ENCODE data around the gene PITPNB. TPM values are rescaled to one million over a fixed set of nuclear protein-coding genes. Genes with fewer than 3 reads are reported as not detected.

PITPNB gene
- total RNA-seq, 2 experiments from 2014 or later = 96.5 to 111 TPM

GRCh38 chr22:27823221-27823620 lies 95.8 kb downstream of the PITPNB start:
- peaks cover 2% of the 10 kb centered on the region for H3K27me3 Mint-ChIP-seq
- ChIA-PET CTCF (no interaction called here), POLR2A (no interaction called here)
- peaks cover 2% of the 10 kb centered on the region for H3K36me3 Mint-ChIP-seq (ENCODE audit: low read depth)
- DNase-seq (no peak), ATAC-seq (no peak)
- H3K9me3 Mint-ChIP-seq (ENCODE audit: low read depth) = no peaks in the 10 kb centered on the region
- no peaks in the 10 kb centered on the region for H3K4me1 Mint-ChIP-seq
- intact Hi-C loops (cut with DNase I, micrococcal nuclease) = no loop called here
- H3K27ac Mint-ChIP-seq = no peak overlapping the region
- no peak overlapping the region for H3K4me3 Mint-ChIP-seq

- ChIA-PET CTCF (no interaction called here), POLR2A (no interaction called here)
- no peaks in the 10 kb centered on the region for H3K4me1 Mint-ChIP-seq
- H3K9me3 Mint-ChIP-seq (ENCODE audit: low read depth) = no peaks in the 10 kb centered on the region
- peaks cover 2% of the 10 kb centered on the region for H3K36me3 Mint-ChIP-seq (ENCODE audit: low read depth)
- H3K27me3 Mint-ChIP-seq = peaks cover 4% of the 10 kb centered on the region
- intact Hi-C loops (cut with DNase I, micrococcal nuclease) = no loop called here
- ATAC-seq (no peak), DNase-seq (no peak)
- H3K4me3 Mint-ChIP-seq = no peak overlapping the region
- no peak overlapping the region for H3K27ac Mint-ChIP-seq
These were observed 97.9 kb downstream of the PITPNB start for GRCh38 chr22:27820896-27821866.

DNA sequence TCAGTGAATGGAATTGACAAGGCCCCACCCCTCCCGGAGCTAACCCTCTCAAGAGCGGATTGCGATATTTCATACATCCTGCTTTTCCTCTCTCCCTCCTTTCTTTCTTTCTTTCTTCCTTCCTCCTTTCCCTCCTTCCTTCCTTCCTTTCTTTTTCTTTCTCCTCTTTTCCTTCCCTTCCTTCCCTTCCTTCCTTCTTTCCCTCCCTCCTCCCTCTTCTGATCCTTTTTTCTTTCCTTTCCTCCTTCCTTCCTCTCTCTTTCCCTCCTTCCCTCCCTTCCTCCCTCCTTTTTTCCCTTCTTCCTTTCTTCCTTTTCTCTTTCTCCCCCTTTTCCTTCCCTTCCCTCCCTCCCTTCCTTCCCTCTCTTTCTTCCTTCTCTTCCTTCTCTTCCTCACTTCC lies 102.5 kb downstream of the PITPNB start:
- ATAC-seq (no peak), DNase-seq (no peak)
- Mint-ChIP-seq H3K4me1 (no peaks in the 10 kb centered on the region), H3K9me3 (ENCODE audit: low read depth) (no peaks in the 10 kb centered on the region), H3K4me3 (no peak overlapping the region), H3K36me3 (ENCODE audit: low read depth) (no peaks in the 10 kb centered on the region), H3K27me3 (peaks cover 4% of the 10 kb centered on the region), H3K27ac (no peak overlapping the region)
- CTCF ChIA-PET = interaction anchor here (1.1 kb wide), 1 partner anchor 43 kb away, joined by 3 read pairs; no protein-coding TSS in a partner anchor
- POLR2A ChIA-PET = no interaction called here
- intact Hi-C loops (cut with DNase I, micrococcal nuclease) = no loop called here

DNA sequence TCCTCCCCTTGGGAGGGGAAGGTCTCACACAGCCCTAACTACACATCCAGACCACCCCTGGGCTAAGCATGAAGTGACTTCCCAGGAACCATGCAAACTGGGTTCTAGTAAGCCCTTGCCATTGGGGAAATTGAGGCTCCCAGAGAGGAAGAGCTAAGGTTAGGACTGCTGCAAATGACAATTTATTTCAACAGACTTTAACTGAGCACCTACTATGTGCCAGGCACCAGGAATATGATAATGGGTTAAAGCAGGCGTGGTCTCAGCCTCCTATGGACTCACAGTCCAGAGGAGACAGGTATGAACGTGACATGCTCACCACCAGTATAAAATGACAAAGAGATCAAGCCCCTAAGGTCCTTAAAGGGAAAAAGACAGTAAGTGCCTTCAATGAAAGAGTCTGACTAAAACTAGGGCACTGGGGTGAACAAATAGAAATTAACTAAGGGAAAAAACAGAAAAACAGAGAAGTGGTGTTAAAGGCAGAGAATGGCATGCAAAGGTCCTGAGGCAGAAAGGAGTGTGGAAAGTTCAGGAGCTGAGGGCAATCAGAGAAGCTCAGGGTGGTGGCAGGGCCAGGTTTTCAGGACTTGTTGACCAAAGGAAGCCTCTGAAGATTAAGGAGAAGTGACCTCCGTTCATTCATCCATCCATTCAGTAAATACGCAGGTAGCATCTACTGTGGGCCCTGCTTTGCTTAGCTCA lies 103.1 kb downstream of the PITPNB start:
- Mint-ChIP-seq H3K4me1 (no peaks in the 10 kb centered on the region), H3K36me3 (ENCODE audit: low read depth) (no peaks in the 10 kb centered on the region), H3K4me3 (no peak overlapping the region), H3K27ac (no peak overlapping the region), H3K9me3 (ENCODE audit: low read depth) (no peaks in the 10 kb centered on the region), H3K27me3 (peaks cover 4% of the 10 kb centered on the region)
- intact Hi-C loops (cut with DNase I, micrococcal nuclease) = no loop called here
- POLR2A ChIA-PET = no interaction called here
- ATAC-seq (no peak), DNase-seq (no peak)
- CTCF ChIA-PET = interaction anchor here (1.1 kb wide), 1 partner anchor 43 kb away, joined by 3 read pairs; no protein-coding TSS in a partner anchor

GRCh38 chr22:27814993-27815392 lies 104.1 kb downstream of the PITPNB start:
- H3K4me3 Mint-ChIP-seq = no peak overlapping the region
- intact Hi-C loops (cut with DNase I, micrococcal nuclease) = no loop called here
- H3K27me3 Mint-ChIP-seq = peaks cover 4% of the 10 kb centered on the region
- H3K9me3 Mint-ChIP-seq (ENCODE audit: low read depth) = no peaks in the 10 kb centered on the region
- ATAC-seq (no peak), DNase-seq (no peak)
- ChIA-PET CTCF (interaction anchor here (1.2 kb wide), 1 partner anchor 19 kb away, joined by 3 read pairs; no protein-coding TSS in a partner anchor), POLR2A (no interaction called here)
- H3K4me1 Mint-ChIP-seq = no peaks in the 10 kb centered on the region
- H3K36me3 Mint-ChIP-seq (ENCODE audit: low read depth) = no peaks in the 10 kb centered on the region
- no peak overlapping the region for H3K27ac Mint-ChIP-seq

DNA sequence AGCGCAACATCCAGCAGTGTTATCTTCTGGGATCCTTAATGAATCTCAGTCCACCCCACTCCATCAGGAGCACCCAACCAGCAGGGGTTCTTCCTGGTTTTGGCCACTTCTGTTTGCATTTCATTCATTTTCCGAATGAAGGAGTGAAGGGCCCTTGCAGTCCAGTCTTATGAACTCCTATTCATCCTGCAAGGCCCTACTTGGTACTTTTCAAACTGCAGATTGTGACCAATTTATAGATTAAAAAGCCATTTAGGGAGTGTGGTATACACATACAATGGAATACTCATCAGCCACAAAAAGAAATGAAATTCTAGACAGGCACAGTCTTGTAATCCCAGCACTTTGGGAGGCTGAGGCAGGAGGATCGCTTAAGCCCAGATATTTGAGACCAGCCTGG lies 107.3 kb downstream of the PITPNB start:
- Mint-ChIP-seq H3K4me3 (no peak overlapping the region), H3K9me3 (ENCODE audit: low read depth) (no peaks in the 10 kb centered on the region), H3K4me1 (no peaks in the 10 kb centered on the region), H3K27me3 (peaks cover 8% of the 10 kb centered on the region), H3K36me3 (ENCODE audit: low read depth) (no peaks in the 10 kb centered on the region), H3K27ac (no peak overlapping the region)
- ATAC-seq = no peak
- intact Hi-C loops (cut with DNase I, micrococcal nuclease) = no loop called here
- ChIA-PET CTCF (no interaction called here), POLR2A (no interaction called here)
- DNase-seq = no peak

DNA sequence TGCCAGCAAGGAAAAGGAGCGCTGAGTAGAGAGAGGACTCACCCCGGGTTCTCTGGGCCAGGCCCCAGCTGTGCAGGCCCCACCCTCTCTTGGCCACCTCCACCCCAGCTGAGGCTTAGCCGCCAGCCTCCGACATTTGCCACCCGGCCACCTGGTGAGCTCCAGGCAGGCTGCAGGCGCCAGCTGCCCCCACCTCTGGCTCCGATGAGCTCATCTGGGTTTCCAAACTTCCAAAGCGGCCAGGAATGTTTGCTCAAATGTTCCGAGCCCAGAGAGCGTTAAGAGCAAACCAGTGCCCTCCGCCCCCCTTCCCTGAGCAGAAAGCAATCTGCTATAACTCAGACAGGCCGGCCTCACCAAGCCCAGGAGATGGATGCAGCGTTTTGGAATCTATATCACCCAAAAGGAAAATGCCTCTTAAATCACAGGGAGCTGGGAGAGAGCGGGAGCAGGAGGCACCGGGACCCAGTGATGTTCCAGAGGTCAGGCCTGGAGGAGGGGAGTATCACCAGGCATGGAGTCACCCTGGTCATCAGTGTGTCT lies 108.4 kb downstream of the PITPNB start:
- intact Hi-C loops (cut with DNase I, micrococcal nuclease) = no loop called here
- Mint-ChIP-seq H3K27ac (no peak overlapping the region), H3K4me3 (no peak overlapping the region), H3K9me3 (ENCODE audit: low read depth) (no peaks in the 10 kb centered on the region), H3K27me3 (peaks cover 10% of the 10 kb centered on the region), H3K36me3 (ENCODE audit: low read depth) (no peaks in the 10 kb centered on the region), H3K4me1 (no peaks in the 10 kb centered on the region)
- ChIA-PET CTCF (interaction anchor here (0.6 kb wide), 1 partner anchor 70 kb away, joined by 3 read pairs; no protein-coding TSS in a partner anchor), POLR2A (no interaction called here)
- no peak for ATAC-seq
- DNase-seq = no peak

- Mint-ChIP-seq H3K27ac (no peak overlapping the region), H3K36me3 (ENCODE audit: low read depth) (no peaks in the 10 kb centered on the region), H3K9me3 (ENCODE audit: low read depth) (no peaks in the 10 kb centered on the region), H3K4me3 (no peak overlapping the region), H3K4me1 (no peaks in the 10 kb centered on the region), H3K27me3 (peaks cover 18% of the 10 kb centered on the region)
- ChIA-PET CTCF (no interaction called here), POLR2A (no interaction called here)
- no peak for ATAC-seq
- intact Hi-C loops (cut with DNase I, micrococcal nuclease) = loop anchor here in 1 of 2 experiments (10.0 kb wide), 1 partner anchor 1135 kb away; no protein-coding TSS in a partner anchor
- no peak for DNase-seq
These were observed 109.1 kb downstream of the PITPNB start for GRCh38 chr22:27809700-27810608.

- no peak overlapping the region for H3K27ac Mint-ChIP-seq
- intact Hi-C loops (cut with DNase I, micrococcal nuclease) = loop anchor here in 1 of 2 experiments (10.0 kb wide), 1 partner anchor 1134 kb away; no protein-coding TSS in a partner anchor
- H3K9me3 Mint-ChIP-seq (ENCODE audit: low read depth) = no peaks in the 10 kb centered on the region
- DNase-seq = no peak
- POLR2A ChIA-PET = no interaction called here
- no peaks in the 10 kb centered on the region for H3K36me3 Mint-ChIP-seq (ENCODE audit: low read depth)
- no peak overlapping the region for H3K4me3 Mint-ChIP-seq
- peaks cover 23% of the 10 kb centered on the region for H3K27me3 Mint-ChIP-seq
- CTCF ChIA-PET = no interaction called here
- H3K4me1 Mint-ChIP-seq = peaks cover 2% of the 10 kb centered on the region
- no peak for ATAC-seq
These were observed 109.8 kb downstream of the PITPNB start for GRCh38 chr22:27809226-27809603.

- Mint-ChIP-seq H3K9me3 (ENCODE audit: low read depth) (no peaks in the 10 kb centered on the region), H3K27me3 (peaks cover 23% of the 10 kb centered on the region), H3K36me3 (ENCODE audit: low read depth) (no peaks in the 10 kb centered on the region), H3K4me3 (no peak overlapping the region), H3K27ac (no peak overlapping the region), H3K4me1 (peaks cover 2% of the 10 kb centered on the region)
- DNase-seq (no peak), ATAC-seq (no peak)
- intact Hi-C loops (cut with DNase I, micrococcal nuclease) = loop anchor here in 1 of 2 experiments (10.0 kb wide), 1 partner anchor 1134 kb away; no protein-coding TSS in a partner anchor
- CTCF ChIA-PET = no interaction called here
- POLR2A ChIA-PET = no interaction called here
These were observed 110.4 kb downstream of the PITPNB start for GRCh38 chr22:27808451-27809225.

All from activated CD4-positive, alpha-beta T cell treated with anti-CD3 and anti-CD28 coated beads for 36 hours (primary cell).